GM23338 (cell line): Measurements from ENCODE around the gene ATP8A2. TPM values are rescaled to one million over a fixed set of nuclear protein-coding genes. Genes with fewer than 3 reads are reported as not detected.

Experiments used
- ATAC-seq: fragments of 200-7000 bp; cut with Tn5 transposase; 3 replicates; pipeline ENCODE4 v1.9.1; 2020
- DNase-seq: peaks from one replicate; pipeline ENCODE4 v3.0.0-alpha.2; 2015; ENCODE audit warnings: low spot score
- H2AFZ ChIP-seq: fragments of 200-600 bp; sonication (generic); 2 replicates; pipeline ENCODE4 v1.8.0; 2016; ENCODE audit warnings: antibody characterized with exemption, mild to moderate bottlenecking, moderate library complexity
- H3F3A ChIP-seq: fragments of 200-600 bp; sonication (generic); replicated peaks from 2 replicates; pipeline ENCODE4 v1.8.0; 2017; ENCODE audit warnings: antibody characterized with exemption, mixed run types, low read depth
- H3K27ac ChIP-seq: fragments of 200-600 bp; sonication (generic); 2 replicates; pipeline ENCODE4 v1.6.1; 2016; ENCODE audit warnings: low read depth
- H3K27me3 ChIP-seq: fragments of 200-600 bp; sonication (generic); 2 replicates; pipeline ENCODE4 v1.8.0; 2016; ENCODE audit warnings: mild to moderate bottlenecking, mixed run types, moderate library complexity; ENCODE audit not compliant: insufficient read depth
- H3K36me3 ChIP-seq: fragments of 200-600 bp; sonication (generic); 2 replicates; pipeline ENCODE4 v1.8.0; 2016; ENCODE audit warnings: mild to moderate bottlenecking; ENCODE audit not compliant: insufficient read depth
- H3K4me1 ChIP-seq: fragments of 200-600 bp; sonication (generic); 2 replicates; pipeline ENCODE4 v1.8.0; 2016; ENCODE audit warnings: mild to moderate bottlenecking, moderate library complexity; ENCODE audit not compliant: insufficient read depth
- H3K4me2 ChIP-seq: fragments of 200-600 bp; sonication (generic); 2 replicates; pipeline ENCODE4 v1.7.1; 2017; ENCODE audit warnings: mixed run types
- H3K4me3 ChIP-seq: fragments of 200-600 bp; sonication (generic); 2 replicates; pipeline ENCODE4 v1.6.1; 2016; ENCODE audit warnings: mixed run types
- H3K79me2 ChIP-seq: fragments of 200-600 bp; sonication (generic); replicated peaks from 2 replicates; pipeline ENCODE4 v1.8.0; 2017; ENCODE audit warnings: mild to moderate bottlenecking; ENCODE audit not compliant: insufficient read depth
- H3K9me2 ChIP-seq: fragments of 200-600 bp; sonication (generic); 2 replicates; pipeline ENCODE4 v1.8.0; 2017; ENCODE audit not compliant: insufficient read depth
- H4K20me1 ChIP-seq: fragments of 200-600 bp; sonication (generic); replicated peaks from 2 replicates; pipeline ENCODE4 v1.8.0; 2017; ENCODE audit warnings: mild to moderate bottlenecking; ENCODE audit not compliant: insufficient read depth
- H3K27ac Mint-ChIP-seq: 2 replicates; pipeline ENCODE4 v1.8.0; 2020; ENCODE audit warnings: inconsistent platforms, mild to moderate bottlenecking, moderate library complexity, mixed read lengths
- H3K27me3 Mint-ChIP-seq: 3 replicates; pipeline ENCODE4 v1.8.0; 2022; ENCODE audit warnings: low read depth, mild to moderate bottlenecking, moderate library complexity, mixed read lengths, inconsistent platforms; ENCODE audit not compliant: insufficient read depth, poor library complexity
- H3K36me3 Mint-ChIP-seq: 3 replicates; pipeline ENCODE4 v1.8.0; 2021; ENCODE audit warnings: low read depth, mild to moderate bottlenecking, inconsistent platforms, moderate library complexity, mixed read lengths
- H3K4me1 Mint-ChIP-seq: 3 replicates; pipeline ENCODE4 v1.8.0; 2020; ENCODE audit warnings: mild to moderate bottlenecking, inconsistent platforms, mixed read lengths
- H3K4me3 Mint-ChIP-seq: 3 replicates; pipeline ENCODE4 v1.8.0; 2021; ENCODE audit warnings: moderate library complexity, mild to moderate bottlenecking, inconsistent platforms, mixed read lengths
- H3K9me3 Mint-ChIP-seq: 3 replicates; pipeline ENCODE4 v1.8.0; 2020; ENCODE audit warnings: moderate library complexity, mild to moderate bottlenecking, inconsistent platforms, mixed read lengths
- CTCF ChIP-seq, 2 experiments: fragments of 200-600 bp in 1 of 2; sonication (generic) in 1 of 2; conservative IDR thresholded peaks; 2 replicates each; pipeline versions ENCODE4 v1.5.1 to v1.6.1; 2016 to 2017; ENCODE audit warnings: antibody characterized with exemption in 2 of 2, low read depth in 2 of 2, mild to moderate bottlenecking in 2 of 2, moderate library complexity in 1 of 2
- ETS1 ChIP-seq: IDR thresholded peaks from 2 replicates; pipeline ENCODE4 v1.6.1; 2016; ENCODE audit warnings: antibody characterized with exemption
- NANOG ChIP-seq: IDR thresholded peaks from 2 replicates; pipeline ENCODE4 v1.6.1; 2016; ENCODE audit warnings: antibody characterized with exemption, borderline replicate concordance
- POLR2AphosphoS5 ChIP-seq: IDR thresholded peaks from 2 replicates; pipeline ENCODE4 v1.6.1; 2016; ENCODE audit warnings: antibody characterized with exemption, low read depth
- REST ChIP-seq: IDR thresholded peaks from one replicate; pipeline ENCODE4 v1.6.1; 2018; ENCODE audit warnings: antibody characterized with exemption; ENCODE audit not compliant: unreplicated experiment
- STAT1 ChIP-seq: IDR thresholded peaks from one replicate; pipeline ENCODE4 v1.6.1; 2016; ENCODE audit warnings: antibody characterized with exemption; ENCODE audit not compliant: unreplicated experiment
- ZNF331 ChIP-seq: fragments of 250-450 bp; sonication (Bioruptor Pico); IDR thresholded peaks from 2 replicates; pipeline ENCODE4 v1.5.0; 2020; ENCODE audit warnings: low read depth, mild to moderate bottlenecking, moderate library complexity
- ZNF462 ChIP-seq: fragments of 250-450 bp; sonication (Bioruptor Pico); IDR thresholded peaks from 2 replicates; pipeline ENCODE4 v1.5.0; 2020; ENCODE audit warnings: mild to moderate bottlenecking, moderate library complexity
- polyA plus RNA-seq: library from polyadenylated mRNA; unstranded; fragments of >200 nt; fragmentation: Nextera tagmentation; extraction: Ambion mirVana; gene quantifications from 2 replicates; pipeline ENCODE4 v1.2.1, GENCODE V29; 2016
- total RNA-seq: library from RNA; depleted of rRNA; stranded (reverse); fragments of >200 nt; shearing (Covaris generic); gene quantifications from 2 replicates; pipeline ENCODE4 v1.2.3, GENCODE V29; 2014

Gene ATP8A2
- total and polyA plus RNA-seq, 2 experiments from 2014 or later: 5.7 to 8.8 TPM

- H3K36me3 Mint-ChIP-seq: no peaks in the 10 kb centered on the region
- no peak for ATAC-seq
- no peak for TF ChIP-seq NANOG
These were observed 474.6 kb downstream of the ATP8A2 start for GRCh38 chr13:25846222-25846984.

GRCh38 chr13:25847145-25847544 lies 475.4 kb downstream of the ATP8A2 start:
- no peaks in the 10 kb centered on the region for H3K36me3 ChIP-seq
- ATAC-seq (no peak), DNase-seq (no peak)
- no peak overlapping the region; the same call in 1 of the 2 replicates for H3K4me2 ChIP-seq
- H3K4me1 ChIP-seq: peaks cover 18% of the 10 kb centered on the region
- no peak overlapping the region for H2AFZ ChIP-seq
- H3K79me2 ChIP-seq: no peaks in the 10 kb centered on the region
- no peaks in the 10 kb centered on the region for H3K27me3 ChIP-seq
- Mint-ChIP-seq H3K4me1 (peaks cover 40% of the 10 kb centered on the region), H3K9me3 (no peaks in the 10 kb centered on the region), H3K4me3 (no peak overlapping the region), H3K36me3 (no peaks in the 10 kb centered on the region), H3K27ac (no peak overlapping the region), H3K27me3 (peaks cover 3% of the 10 kb centered on the region)
- H3F3A ChIP-seq: no peaks in the 10 kb centered on the region
- no peaks in the 10 kb centered on the region for H4K20me1 ChIP-seq
- H3K4me3 ChIP-seq: no peak overlapping the region
- no peak overlapping the region for H3K27ac ChIP-seq
- H3K9me2 ChIP-seq: no peaks in the 10 kb centered on the region
- TF ChIP-seq STAT1 (no peak), ZNF462 (no peak), POLR2AphosphoS5 (no peak), ETS1 (no peak), CTCF (conservative IDR thresholded peaks at IDR 0.05; ENCODE audit: low read depth in 2 of 2) (no peak), NANOG (no peak), REST (no peak), ZNF331 (CRISPR knock-in tag) (no peak)

More at GRCh38 chr13:25846222-25846984, 474.6 kb downstream of the ATP8A2 start:
- Histone ChIP-seq H3K4me1 (peaks cover 18% of the 10 kb centered on the region), H3K36me3 (no peaks in the 10 kb centered on the region), H3F3A (no peaks in the 10 kb centered on the region), H4K20me1 (no peaks in the 10 kb centered on the region), H3K79me2 (no peaks in the 10 kb centered on the region), H3K4me2 (no peak overlapping the region), H2AFZ (no peak overlapping the region), H3K9me2 (no peaks in the 10 kb centered on the region), H3K27ac (no peak overlapping the region), H3K4me3 (no peak overlapping the region), H3K27me3 (no peaks in the 10 kb centered on the region)
- Mint-ChIP-seq H3K4me3 (no peak overlapping the region), H3K27ac (no peak overlapping the region), H3K4me1 (peaks cover 42% of the 10 kb centered on the region), H3K27me3 (peaks cover 3% of the 10 kb centered on the region), H3K9me3 (0 out of 3 replicates have a peak, but pooled peaks cover 5% of the 10 kb centered on the region)
- no peak for DNase-seq
